CD14-positive monocyte (primary cell): ENCODE data around the gene PRPF18. TPM values are rescaled to one million over a fixed set of nuclear protein-coding genes. Genes with fewer than 3 reads are reported as not detected.

ENCODE experiments used
- DNase-seq, 3 donors: peaks; one replicate each; pipeline ENCODE4 v3.0.0-alpha.2; 2011 to 2022
- H2AFZ ChIP-seq: 2 replicates; pipeline ENCODE4 v1.6.0; 2012; ENCODE audit warnings: mild to moderate bottlenecking, low read depth, low read length, inconsistent platforms; ENCODE audit not compliant: insufficient read depth, poor library complexity, severe bottlenecking
- H3K27ac ChIP-seq, 2 donors: 1 replicate in 1 of 2; 2 replicates in 1 of 2; pipeline ENCODE4 v1.5.1; 2012 to 2013; ENCODE audit warnings: low read length in 2 of 2, control low read depth in 1 of 2, inconsistent platforms in 1 of 2, low read depth in 1 of 2, mild to moderate bottlenecking in 1 of 2
- H3K27me3 ChIP-seq, 2 donors: one replicate each; pipeline versions ENCODE4 v1.6.0 to v1.6.1; 2011 to 2013; ENCODE audit warnings: low read length in 2 of 2; ENCODE audit not compliant: control insufficient read depth in 2 of 2, insufficient read depth in 2 of 2
- H3K36me3 ChIP-seq, 2 donors: replicated peaks in 1 of 2; 1 replicate in 1 of 2; 2 replicates in 1 of 2; pipeline versions ENCODE4 v1.5.1 to v1.6.1; 2012 to 2013; ENCODE audit warnings: low read length in 2 of 2, control low read depth in 1 of 2, inconsistent platforms in 1 of 2, mild to moderate bottlenecking in 1 of 2; ENCODE audit not compliant: insufficient read depth in 2 of 2, control insufficient read depth in 1 of 2
- H3K4me1 ChIP-seq, 2 donors: 1 replicate in 1 of 2; 2 replicates in 1 of 2; pipeline versions ENCODE4 v1.5.1 to v1.6.1; 2012 to 2013; ENCODE audit warnings: low read length in 2 of 2, control low read depth in 1 of 2, inconsistent platforms in 1 of 2, mild to moderate bottlenecking in 1 of 2, moderate library complexity in 1 of 2; ENCODE audit not compliant: insufficient read depth in 2 of 2, control insufficient read depth in 1 of 2
- H3K4me2 ChIP-seq: replicated peaks from 2 replicates; pipeline ENCODE3; 2012; ENCODE audit warnings: low read length, moderate library complexity, mild to moderate bottlenecking; ENCODE audit not compliant: poor library complexity, severe bottlenecking; ENCODE audit errors: extremely low read depth
- H3K4me3 ChIP-seq, 3 experiments: fragments of 200-600 bp in 1 of 3; sonication (generic) in 1 of 3; replicated peaks in 1 of 3; 1 replicate in 2 of 3; 2 replicates in 1 of 3; pipeline ENCODE4 v1.5.1; 2011 to 2013; ENCODE audit warnings: low read length in 3 of 3, mild to moderate bottlenecking in 3 of 3, control low read depth in 2 of 3, low read depth in 2 of 3, inconsistent platforms in 1 of 3, moderate library complexity in 1 of 3
- H3K79me2 ChIP-seq: 2 replicates; pipeline ENCODE4 v1.6.0; 2012; ENCODE audit warnings: mild to moderate bottlenecking, control low read depth, inconsistent platforms, low read length, moderate library complexity; ENCODE audit not compliant: insufficient read depth
- H3K9ac ChIP-seq: 2 replicates; pipeline ENCODE4 v1.6.0; 2017; ENCODE audit warnings: low read length, mild to moderate bottlenecking; ENCODE audit not compliant: insufficient read depth, poor library complexity, severe bottlenecking
- H3K9me3 ChIP-seq, 2 donors: replicated peaks in 1 of 2; 1 replicate in 1 of 2; 2 replicates in 1 of 2; pipeline versions ENCODE4 v1.5.1 to v1.6.1; 2012 to 2013; ENCODE audit warnings: low read length in 2 of 2, control low read depth in 1 of 2; ENCODE audit not compliant: control insufficient read depth in 1 of 2, insufficient read depth in 1 of 2
- H4K20me1 ChIP-seq: 2 replicates; pipeline ENCODE4 v1.6.0; 2012; ENCODE audit warnings: mild to moderate bottlenecking, low read length, control low read depth, moderate library complexity; ENCODE audit not compliant: insufficient read depth
- H3K27ac Mint-ChIP-seq, 7 donors: one replicate each; pipeline ENCODE4 v1.8.0; 2020; ENCODE audit warnings: mild to moderate bottlenecking in 7 of 7, mixed read lengths in 7 of 7, moderate library complexity in 6 of 7, inconsistent platforms in 2 of 7
- H3K27me3 Mint-ChIP-seq, 3 donors: one replicate each; pipeline ENCODE4 v1.8.0; 2021 to 2022; ENCODE audit warnings: low read depth in 3 of 3, mild to moderate bottlenecking in 3 of 3, mixed read lengths in 3 of 3, moderate library complexity in 3 of 3, inconsistent platforms in 1 of 3
- H3K36me3 Mint-ChIP-seq, 2 donors: one replicate each; pipeline ENCODE4 v1.8.0; 2020; ENCODE audit warnings: mixed read lengths in 2 of 2, inconsistent platforms in 1 of 2, mild to moderate bottlenecking in 1 of 2
- H3K4me1 Mint-ChIP-seq: one replicate; pipeline ENCODE4 v1.8.0; 2020; ENCODE audit warnings: mild to moderate bottlenecking, mixed read lengths
- H3K4me3 Mint-ChIP-seq, 2 donors: one replicate each; pipeline ENCODE4 v1.8.0; 2020; ENCODE audit warnings: mild to moderate bottlenecking in 2 of 2, mixed read lengths in 2 of 2, moderate library complexity in 1 of 2
- H3K9me3 Mint-ChIP-seq, 7 donors: one replicate each; pipeline ENCODE4 v1.8.0; 2020 to 2022; ENCODE audit warnings: mixed read lengths in 7 of 7, mild to moderate bottlenecking in 6 of 7, moderate library complexity in 6 of 7, inconsistent platforms in 2 of 7
- WGBS: methylation state at CpG from one replicate; pipeline ENCODE4 v1.1.5; 2013; ENCODE audit warnings: missing lambda C conversion rate; ENCODE audit not compliant: insufficient coverage; 5-methylcytosine and 5-hydroxymethylcytosine counted together
- intact Hi-C, 2 donors: fragments of 100-400 bp; cut with micrococcal nuclease; formaldehyde crosslinking; loops; one replicate each; pipeline versions ENCODE4 v1.15.0 to v1.15.1; 2023
- polyA plus RNA-seq, 3 donors: library from polyadenylated mRNA; depleted of rRNA in 1 of 3; unstranded in 2 of 3; stranded (reverse) in 1 of 3; fragments of 300-500 nt in 2 of 3; fragments of >200 nt in 1 of 3; fragmentation: Illumina TruSeq in 2 of 3; gene quantifications; 1 replicate in 2 of 3; 2 replicates in 1 of 3; pipeline ENCODE4 v1.2.3, GENCODE V29; 2012 to 2021
- TF ChIP-seq, protein P1 (sequence below): fragments of 200-600 bp; IDR thresholded peaks from one replicate; pipeline ENCODE4 v1.8.0; 2022; ENCODE audit warnings: antibody characterized with exemption, mild to moderate bottlenecking

The PRPF18 gene
- polyA plus RNA-seq, 3 donors: 13.8 to 31.4 (median 26.8) TPM

DNA sequence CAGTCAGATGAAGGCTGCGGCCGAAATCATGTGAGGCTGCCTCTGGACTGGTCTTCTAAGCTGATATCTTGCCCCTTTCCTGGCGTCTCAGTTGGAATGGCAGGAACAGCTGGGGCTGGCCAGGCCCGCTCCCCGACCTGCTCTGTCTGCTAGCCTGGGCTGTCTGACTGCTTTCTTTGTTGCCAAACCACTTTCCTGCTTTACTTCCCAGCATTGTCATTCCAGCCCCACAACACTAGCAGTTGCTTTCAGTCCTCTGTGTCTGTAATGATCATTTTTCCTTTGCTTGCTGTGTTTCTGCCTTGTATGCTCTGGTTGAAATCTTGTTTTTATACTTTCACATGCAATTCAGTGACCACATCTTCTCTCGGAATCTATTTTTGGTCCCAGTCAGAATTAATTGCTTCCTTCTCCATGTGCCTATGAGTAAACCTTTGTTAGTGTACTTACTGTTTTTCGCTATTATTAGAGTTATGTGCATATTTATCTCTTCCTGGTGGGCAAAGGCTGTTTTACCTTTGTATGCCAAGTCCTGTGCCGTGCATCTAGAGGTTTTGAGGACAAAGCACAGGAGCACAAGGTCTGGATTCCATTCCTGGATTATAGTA lies 21.6 kb downstream of the PRPF18 start:
- Histone ChIP-seq H3K79me2 (no peaks in the 10 kb centered on the region), H3K36me3 (peaks cover 79 to 100% of the 10 kb centered on the region in 2 donors), H4K20me1 (no peaks in the 10 kb centered on the region), H3K4me1 (no peaks in the 10 kb centered on the region), H3K9ac (no peak overlapping the region), H3K9me3 (no peaks in the 10 kb centered on the region), H3K4me2 (no peak overlapping the region), H3K4me3 (no peak overlapping the region), H3K27me3 (no peaks in the 10 kb centered on the region), H2AFZ (no peak overlapping the region), H3K27ac (no peak overlapping the region)
- no peak for DNase-seq
- Mint-ChIP-seq H3K9me3 (peaks cover 0 to 3% (median 0%) of the 10 kb centered on the region in 7 donors), H3K27ac (no peak overlapping the region), H3K27me3 (no peaks in the 10 kb centered on the region), H3K4me1 (no peaks in the 10 kb centered on the region), H3K36me3 (peaks cover 77 to 89% of the 10 kb centered on the region in 2 donors), H3K4me3 (no peak overlapping the region)
- TF ChIP-seq, protein P1, sequence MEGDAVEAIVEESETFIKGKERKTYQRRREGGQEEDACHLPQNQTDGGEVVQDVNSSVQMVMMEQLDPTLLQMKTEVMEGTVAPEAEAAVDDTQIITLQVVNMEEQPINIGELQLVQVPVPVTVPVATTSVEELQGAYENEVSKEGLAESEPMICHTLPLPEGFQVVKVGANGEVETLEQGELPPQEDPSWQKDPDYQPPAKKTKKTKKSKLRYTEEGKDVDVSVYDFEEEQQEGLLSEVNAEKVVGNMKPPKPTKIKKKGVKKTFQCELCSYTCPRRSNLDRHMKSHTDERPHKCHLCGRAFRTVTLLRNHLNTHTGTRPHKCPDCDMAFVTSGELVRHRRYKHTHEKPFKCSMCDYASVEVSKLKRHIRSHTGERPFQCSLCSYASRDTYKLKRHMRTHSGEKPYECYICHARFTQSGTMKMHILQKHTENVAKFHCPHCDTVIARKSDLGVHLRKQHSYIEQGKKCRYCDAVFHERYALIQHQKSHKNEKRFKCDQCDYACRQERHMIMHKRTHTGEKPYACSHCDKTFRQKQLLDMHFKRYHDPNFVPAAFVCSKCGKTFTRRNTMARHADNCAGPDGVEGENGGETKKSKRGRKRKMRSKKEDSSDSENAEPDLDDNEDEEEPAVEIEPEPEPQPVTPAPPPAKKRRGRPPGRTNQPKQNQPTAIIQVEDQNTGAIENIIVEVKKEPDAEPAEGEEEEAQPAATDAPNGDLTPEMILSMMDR: no peak
- 95% methylated on average over 7 of the region's 8 CpGs for WGBS
- intact Hi-C loops: no loop called here

DNA sequence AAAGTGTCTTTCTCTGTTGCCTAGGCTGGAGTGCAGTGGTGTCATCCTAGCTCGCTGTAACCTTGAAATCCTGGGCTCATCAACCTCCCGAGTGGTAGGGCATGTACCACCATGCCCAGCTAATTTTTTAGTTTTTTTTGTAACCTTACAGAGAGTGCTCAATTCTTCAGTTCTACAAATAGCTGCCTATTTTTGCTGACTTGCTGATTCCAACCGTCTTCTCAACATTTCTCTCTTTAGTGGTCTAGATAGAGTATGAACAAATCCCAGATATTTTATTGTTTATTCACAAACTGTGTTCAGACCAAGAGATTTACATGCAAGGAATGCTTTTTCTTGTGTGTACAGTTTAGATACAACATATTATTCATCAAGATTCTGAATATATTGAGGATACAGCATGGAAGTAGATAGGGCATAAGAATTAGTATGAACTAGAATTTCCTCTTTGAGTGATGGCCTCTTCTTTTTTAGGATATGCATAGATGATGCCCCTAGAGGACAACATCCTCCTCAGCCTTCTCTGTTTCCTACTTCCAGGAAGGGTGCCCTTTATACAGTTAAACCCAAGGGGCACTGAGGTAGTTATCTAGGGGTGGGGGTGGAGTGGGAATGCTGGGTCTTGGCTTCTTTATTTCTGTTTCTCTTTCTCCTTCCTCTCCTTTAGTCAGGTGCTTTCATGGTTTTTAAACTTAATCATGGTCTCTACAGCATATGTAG lies 26.0 kb downstream of the PRPF18 start:
- Histone ChIP-seq H4K20me1 (no peaks in the 10 kb centered on the region), H3K79me2 (no peaks in the 10 kb centered on the region), H3K4me2 (no peak overlapping the region), H3K9ac (no peak overlapping the region), H2AFZ (no peak overlapping the region), H3K27ac (no peak overlapping the region), H3K4me1 (no peaks in the 10 kb centered on the region), H3K9me3 (no peaks in the 10 kb centered on the region), H3K27me3 (no peaks in the 10 kb centered on the region), H3K4me3 (no peak overlapping the region), H3K36me3 (peaks cover 93 to 100% of the 10 kb centered on the region in 2 donors)
- no peaks in the 10 kb centered on the region for H3K27me3 Mint-ChIP-seq
- no peaks in the 10 kb centered on the region for H3K9me3 Mint-ChIP-seq
- peak overlapping the region in 1 of 7 donors; percentile 70 for H3K27ac Mint-ChIP-seq
- TF ChIP-seq, protein P1: no peak
- H3K4me1 Mint-ChIP-seq: no peaks in the 10 kb centered on the region
- no peak overlapping the region for H3K4me3 Mint-ChIP-seq
- intact Hi-C loops: no loop called here
- H3K36me3 Mint-ChIP-seq: peaks cover 85 to 94% of the 10 kb centered on the region in 2 donors
- no peak for DNase-seq
- 92% methylated on average over 2 of the region's 3 CpGs for WGBS
